GM18861 (cell line): ENCODE results near the gene ZC3H8.
"Not testable (repeated sequence)": the region's sequence is repeated elsewhere in the genome, so short reads cannot be mapped to it uniquely, and the experiment has no call there.

ENCODE experiments used
- ATAC-seq: cut with Tn5 transposase; IDR thresholded peaks from one replicate; pipeline ENCODE4 v1.9.1; 2021; ENCODE audit not compliant: unreplicated experiment

The ZC3H8 gene

DNA sequence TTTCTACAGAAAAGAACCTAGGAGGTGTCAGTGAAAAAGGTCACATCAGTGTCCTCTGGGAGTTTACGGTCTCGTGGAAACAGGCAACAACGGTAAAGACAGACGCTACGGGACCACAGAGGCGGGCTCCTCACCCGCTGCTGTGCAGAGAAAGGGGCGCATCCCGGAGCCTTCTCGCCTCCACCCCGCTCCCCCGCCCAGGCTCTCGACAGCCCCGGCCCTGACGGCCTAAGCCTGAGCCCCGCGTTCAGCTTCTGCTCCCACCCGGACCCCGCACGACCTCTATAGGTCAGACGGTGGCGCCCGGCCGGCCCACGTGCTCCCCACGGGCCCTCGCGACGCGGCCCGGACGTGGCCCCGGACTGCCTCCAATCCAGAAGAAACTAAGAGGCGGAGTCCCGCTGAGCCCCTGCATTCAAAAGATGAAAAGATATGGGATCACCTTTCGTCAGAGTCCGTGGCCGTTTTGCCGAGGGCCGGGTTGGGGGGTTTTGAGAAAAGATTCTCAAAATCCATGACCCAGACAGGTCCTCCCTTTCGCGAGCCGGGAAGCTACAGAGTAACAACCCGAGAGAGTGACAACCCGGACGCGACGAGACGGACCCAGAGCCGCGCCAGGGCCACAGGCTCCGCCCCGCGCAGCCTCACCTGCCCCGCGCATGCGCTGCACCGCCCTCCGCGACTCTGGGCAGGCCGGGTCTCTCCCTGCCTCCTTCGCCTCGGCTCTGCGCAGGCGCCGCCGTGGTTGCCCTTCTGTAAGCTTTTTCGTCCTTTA is at the start of gene ZC3H8:
Gene ZC3H8 (minus strand): TSS at position 577 of the 775 bp plus-strand sequence. CDS start 61 bp downstream, at position 516.
- ATAC-seq = peak; percentile 69

DNA sequence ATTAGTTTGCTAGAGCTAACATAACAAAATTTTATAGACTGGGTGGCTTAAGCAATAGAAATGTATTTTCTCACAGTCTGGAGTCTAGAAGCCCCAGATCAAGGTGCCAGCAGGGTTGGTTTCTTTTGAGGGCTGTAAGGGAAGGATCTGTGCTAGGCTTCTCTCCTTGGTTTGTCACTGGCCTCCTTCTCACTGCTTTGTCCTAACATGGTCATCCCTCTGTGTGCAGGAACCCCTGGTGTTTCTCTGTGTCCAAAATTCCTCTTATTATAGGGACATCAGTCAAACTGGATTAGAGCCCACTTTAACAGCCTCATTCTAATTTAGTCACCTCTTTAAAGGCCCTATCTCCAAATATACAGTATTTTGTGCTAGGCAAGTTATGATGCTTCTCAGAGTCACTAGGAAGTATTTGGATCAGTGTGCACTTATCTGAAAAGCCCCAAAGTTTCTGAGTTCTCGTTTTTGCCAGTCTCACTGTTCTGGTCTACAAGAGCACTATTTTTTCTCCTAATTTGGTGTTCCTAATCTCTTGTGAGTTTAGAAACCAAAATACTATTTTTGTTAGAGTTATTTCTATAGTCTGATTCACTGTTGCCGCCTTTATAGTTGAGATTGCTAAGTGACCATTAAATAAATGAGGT is 49.6 kb upstream of the ZC3H8 start:
- ATAC-seq = no peak

DNA sequence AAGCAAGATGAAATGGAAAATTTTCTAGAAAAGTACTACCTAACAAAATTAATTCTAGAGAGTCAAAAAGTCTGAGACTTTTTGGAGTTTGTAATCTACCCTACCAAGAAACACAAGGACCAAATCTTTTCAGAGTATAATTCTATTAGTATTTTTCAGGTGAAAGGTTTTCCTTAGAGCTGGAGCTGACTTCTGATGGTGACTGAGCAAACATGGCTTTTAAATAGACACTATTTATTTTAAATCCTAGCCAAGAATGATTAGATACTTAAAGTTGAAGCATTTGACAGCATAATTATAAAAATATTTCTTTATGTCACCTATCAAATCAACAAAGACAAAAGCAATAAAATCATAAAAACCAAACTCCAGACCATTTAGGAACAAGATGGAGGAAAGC is 47.1 kb upstream of the ZC3H8 start:
- ATAC-seq = no peak

DNA sequence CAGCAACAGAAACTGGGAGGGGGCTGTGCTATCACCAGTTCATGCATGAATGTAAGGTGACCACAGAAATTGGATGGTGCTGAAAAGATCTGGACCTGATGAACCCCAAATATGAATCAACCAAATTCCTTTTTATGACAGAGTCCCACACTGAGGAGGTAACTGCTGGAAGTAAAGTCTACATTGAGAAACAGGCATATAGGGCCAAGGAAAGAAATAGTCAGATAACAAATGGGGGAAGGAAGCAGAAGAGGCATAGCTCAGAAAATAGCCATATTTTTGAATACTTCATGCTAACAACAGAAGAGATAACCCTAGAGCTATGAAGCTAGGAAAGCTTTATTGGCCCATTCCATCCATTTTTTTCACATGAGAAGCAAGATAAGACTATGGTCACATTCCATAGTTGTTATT is 46.3 kb upstream of the ZC3H8 start:
- ATAC-seq = no peak

DNA sequence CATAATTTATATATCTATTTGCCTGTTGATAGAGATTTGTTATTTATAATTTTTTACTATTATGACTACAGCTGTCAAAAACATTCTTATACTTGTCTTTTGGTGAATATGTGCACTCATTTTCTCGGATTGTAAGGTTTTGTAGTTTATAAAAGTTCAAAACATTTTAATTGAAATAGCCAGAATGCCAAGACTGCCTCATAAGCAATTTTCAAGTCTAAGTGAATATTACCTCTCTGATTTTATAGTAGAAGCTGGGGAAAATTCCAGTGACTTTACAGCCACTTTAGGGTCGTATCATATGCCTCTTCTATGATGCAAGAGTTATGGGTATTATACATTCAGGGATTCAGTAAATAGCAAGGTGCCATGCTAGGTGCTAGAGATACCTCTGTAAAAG is 41.6 kb upstream of the ZC3H8 start:
- no peak for ATAC-seq

DNA sequence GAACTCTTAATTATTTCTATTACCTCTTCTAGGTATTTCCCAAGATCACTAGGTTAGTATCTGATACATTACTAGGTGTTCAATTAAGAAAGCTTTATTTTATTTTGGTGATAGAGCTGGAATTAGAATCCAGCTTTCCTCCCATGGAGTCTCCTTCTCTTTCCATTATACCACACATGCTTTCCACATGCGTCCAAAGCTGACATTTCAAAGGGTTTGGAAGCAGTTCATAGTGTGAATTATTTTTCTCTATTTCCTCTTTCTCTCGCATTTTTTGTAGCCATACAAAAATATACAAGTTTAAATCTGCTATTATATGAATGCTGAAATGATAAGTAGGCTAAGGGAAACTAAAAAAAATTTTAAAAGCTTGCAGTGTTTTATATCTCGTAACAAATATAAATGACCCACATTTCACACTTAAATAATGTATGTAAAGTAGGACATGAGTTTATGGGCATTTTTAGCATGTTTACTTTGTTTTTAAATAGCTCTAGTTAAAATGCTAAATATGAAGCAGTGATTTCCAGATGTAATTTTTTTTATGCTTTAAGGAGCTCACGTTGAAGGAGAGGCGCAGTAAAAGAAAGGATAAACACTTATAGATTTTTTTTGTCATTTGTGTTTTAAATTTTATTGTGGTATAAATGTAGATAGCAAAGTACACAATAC is 40.7 kb upstream of the ZC3H8 start:
- no peak for ATAC-seq

DNA sequence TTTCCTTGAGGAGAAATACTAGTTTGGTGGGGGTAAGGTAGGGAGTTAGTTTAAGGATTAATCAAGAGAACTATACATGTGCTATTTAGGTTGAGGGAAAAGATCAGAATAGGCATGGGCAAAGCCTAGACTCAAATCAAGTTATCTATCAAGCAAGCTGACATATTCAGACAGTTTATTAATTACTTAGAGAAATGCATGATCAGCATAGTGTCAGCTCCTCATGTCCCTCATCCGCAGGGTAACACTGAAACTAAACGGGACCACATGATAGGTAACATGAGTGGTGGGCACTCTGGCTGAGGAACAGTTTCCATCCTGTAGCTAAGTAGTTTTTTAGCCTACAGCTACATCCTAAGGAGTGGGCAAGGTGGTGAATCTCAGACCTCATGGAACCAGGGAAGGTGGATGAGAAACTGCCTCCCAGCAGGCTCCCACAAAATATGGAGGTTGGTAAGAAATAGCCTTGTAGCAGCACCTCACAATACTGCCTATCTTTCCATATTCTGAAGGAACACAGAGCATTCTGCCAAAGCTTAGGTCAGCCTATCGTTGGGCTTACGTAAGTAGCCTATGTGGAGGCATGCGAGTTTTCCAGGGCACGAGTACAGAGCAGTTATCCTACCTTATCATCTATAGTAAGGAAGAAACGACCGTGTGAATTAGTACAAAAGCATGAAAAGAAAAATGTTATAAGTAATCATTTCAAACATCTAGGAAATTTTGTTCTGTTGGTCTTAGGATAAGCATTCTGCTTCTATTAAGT is 39.0 kb upstream of the ZC3H8 start:
- ATAC-seq = no peak

DNA sequence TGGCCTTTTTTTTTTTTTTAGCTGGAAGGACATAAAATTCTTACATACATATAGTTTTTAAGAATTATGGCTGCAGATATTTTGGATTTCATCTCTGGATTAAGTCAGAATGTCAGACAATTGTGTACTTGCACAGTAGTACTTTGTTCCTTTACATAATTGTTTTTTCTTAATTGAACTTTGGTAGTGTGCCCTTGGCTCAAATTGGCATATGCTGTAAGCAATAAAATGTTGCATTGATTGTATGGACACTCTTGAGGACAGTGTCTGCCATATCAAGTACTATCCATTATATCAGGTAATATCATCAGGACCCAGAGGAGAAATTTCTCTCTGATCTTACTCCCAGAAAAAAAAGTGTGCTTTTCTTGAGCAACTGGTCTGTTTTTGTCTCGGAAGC is 35.8 kb upstream of the ZC3H8 start:
- ATAC-seq = no peak

DNA sequence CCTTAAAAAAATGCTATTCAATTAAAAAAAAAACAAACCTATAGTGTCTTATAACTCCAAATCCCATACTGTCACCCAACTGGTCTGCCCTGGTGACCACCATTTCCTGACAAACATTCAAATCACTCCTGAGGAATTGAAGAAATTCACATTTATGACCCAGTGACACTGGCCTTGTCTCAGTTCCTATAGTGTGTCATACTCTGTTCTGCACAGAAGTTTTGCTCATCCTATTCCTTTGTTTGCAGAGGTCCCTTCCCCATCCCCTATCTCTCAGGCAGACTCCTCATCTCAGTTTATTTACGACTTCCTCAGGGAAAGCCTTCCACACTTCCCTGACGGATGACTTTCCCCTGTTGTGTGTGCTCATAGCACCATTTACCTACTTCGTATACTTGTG is 35.2 kb upstream of the ZC3H8 start:
- ATAC-seq = no peak

DNA sequence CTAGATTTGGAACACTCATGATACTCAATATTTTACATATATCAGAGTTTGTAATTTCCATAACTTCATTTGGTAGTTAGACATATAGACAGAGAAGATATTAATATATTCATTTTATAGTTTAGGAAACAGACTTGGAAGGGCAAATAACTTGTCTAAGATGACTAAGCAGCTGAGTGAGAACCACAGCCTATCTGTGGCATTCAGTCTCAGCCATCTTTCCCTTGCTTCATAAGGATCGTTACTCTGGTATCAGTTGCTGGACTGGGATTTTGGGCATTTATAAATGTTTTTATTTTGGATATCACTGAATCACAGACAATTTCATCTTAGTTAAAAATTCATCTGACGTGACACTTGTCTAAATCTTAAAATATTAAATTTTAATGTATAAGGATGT is 28.7 kb upstream of the ZC3H8 start:
- ATAC-seq = not testable (repeated sequence)

DNA sequence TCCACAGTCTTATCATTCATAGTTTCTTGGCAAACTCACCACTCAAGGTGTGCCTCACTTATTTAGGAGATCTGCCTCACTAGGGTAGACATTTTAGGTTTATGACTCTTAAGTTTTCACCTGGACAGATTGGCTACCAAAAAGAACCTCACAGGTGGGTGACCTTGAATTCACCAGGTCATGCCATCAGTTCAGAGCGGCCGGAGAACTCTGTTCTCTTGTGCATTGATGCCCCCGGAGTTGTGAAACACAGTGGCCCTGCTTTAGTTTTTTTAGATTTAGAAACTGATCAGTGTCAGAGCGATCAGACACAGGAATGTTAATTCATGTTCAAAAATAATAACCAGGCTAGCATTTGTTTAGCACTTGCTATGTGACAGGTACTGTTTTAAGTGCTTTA is 27.2 kb upstream of the ZC3H8 start:
- ATAC-seq = not testable (repeated sequence)

DNA sequence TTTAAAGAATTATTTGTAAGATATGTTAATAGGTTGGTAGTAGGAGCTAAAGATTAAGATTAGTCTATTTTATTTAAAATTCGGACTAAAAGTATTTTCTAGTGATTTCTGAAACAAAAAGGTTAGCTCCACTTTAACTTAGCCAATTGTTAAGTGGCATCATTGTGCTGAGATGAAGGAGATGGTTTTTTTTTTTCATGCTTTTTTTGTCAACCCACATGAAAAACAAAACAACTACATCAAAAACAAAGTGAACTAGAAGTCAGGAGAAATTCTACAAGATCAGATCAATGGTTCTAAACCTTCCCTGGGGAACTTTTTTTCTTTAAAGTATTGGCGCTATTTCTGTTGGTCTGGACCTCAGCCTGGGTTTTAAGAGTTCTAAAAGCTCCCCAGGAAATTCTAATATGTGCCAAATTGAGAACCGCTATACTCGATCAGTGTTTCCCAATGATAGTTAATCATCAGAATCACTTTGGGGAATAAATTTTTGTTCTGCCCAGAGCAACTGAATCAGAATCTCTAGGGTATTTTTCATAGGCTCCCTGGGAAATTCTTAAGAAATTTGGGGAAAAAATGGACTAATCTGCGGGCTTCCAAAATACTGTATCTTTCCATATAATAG is 22.9 kb upstream of the ZC3H8 start:
- no peak for ATAC-seq

DNA sequence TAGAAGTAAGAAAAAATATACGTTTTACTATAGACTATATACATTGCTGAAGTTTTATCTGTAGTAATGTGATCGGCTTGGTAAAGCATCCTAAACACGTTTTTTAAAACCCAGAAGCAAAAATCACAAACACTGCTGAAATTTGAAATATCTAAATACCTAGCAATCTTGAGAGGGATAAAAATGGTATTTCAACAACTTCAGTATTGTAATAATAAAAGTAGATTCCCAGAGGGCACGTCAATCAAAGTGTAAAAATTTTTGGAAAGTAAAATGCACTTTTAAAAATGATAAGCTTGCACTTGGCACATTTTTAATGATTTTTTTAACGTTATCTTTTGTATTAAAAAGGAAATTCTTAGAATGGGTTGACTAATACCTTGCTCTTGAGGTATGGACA is 22.1 kb upstream of the ZC3H8 start:
- no peak for ATAC-seq

DNA sequence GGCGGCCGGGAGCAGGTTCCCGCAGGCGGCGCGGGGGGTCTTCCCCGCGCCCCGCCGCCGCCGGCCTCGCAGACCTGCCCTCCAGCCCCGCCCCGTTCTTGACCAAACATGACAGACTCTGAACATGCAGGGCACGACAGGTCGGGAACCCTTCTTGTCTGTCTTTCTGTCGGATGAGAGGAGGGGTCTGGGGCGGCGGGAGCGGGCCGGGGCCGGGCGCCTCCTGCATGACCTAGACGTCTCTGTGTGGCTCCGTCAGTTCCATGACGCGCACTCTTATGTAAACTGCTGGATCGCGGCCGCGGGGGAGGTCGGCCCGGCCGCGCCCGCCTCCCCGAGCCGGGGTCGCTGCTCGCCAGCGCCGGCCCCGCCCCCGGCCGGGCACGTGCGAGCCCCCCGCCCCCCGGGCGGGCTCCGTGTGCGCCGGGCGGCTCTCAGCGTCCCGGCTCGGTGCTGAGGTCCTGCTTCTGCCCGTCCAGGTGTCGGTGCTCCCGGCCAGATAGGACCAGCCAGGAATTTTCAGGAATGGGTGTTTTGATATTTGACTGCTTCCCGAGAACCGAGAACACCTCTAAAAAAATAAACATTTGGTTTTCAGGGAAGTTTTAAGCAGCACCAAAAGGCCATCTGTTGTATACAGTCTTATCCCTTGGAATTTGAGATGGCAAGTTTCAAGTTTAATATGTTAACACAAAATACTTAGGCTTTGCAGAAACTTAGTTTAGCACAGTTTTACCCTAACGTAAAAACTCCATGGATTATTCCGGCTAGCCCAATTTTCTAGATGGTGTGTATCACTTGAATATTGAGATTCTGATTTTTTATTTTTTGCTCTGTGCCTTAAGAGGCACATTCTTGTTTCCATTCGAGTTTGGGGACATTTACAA is 21.3 kb upstream of the ZC3H8 start:
- ATAC-seq = peak; percentile 47

DNA sequence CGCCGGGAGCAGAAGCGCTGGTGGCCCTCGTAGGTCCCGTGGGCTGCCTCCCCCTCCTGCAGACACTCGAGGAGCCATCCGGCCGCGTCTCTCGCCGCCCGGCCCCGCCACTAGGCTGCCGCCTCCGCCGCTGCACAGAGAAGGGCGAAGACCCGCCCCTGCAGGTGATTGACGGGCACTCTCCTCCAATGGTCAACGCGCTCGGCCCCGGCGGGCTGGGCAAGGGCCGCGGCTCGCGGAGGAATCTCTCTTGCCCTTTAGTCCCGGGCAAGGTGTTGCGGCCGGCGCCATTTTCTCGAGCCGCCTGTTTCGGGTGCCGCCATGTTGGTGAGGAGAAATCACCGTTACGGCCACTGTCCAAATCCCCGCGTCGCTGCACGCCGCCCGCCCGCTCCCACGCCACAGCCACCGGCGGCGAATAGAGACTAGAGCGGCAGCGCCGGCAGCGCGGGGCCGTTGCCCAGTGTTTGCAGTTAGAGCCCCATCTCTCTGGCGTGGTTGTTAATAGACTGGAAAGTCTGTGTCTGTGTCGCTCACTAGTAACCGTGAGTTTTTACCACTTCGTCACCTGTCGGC is 20.6 kb upstream of the ZC3H8 start, which contains the start of gene ZC3H6:
Gene ZC3H6 (plus strand): TSS at position 287 of the 576 bp plus-strand sequence. CDS start 398 bp downstream, outside the sequence.
- peak; percentile 89 for ATAC-seq

DNA sequence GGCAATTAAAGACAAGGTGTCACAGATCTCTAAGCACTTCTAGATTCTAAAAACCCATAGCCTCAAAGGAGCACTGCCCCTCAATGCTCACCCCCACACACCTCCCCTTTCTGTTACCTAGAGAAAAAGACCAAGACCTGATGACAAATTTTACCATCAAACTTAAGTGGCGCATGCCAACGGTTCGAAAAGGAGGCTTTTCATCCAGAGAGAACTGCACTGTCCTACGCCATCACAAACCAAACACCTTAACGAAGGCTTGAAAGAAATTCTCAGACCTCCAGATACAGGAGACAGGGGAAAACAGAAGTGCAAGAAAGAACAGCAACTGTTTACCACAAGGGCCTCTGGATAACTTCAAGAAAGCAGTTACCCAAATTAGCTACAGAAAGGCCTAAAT is 18.5 kb upstream of the ZC3H8 start:
- ATAC-seq = no peak

DNA sequence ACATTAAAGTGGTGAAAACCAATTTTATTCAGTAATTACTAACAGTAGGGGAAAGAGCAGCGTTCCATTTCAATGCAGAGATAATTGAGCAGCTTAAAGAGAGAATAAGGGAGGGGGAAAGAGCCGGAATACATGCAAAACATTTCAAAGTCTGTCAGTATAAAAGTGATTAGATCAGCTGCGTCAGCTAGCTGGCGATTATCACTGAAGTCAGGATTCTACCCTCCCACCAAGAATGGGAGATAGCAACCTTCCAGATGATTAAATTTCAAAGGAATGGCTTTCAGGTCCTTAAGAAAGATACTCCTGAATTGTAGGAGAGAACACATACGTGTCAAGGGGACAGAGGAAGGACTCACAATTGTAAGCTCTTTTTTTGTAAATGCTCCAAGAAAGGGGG is 17.8 kb upstream of the ZC3H8 start:
- ATAC-seq = no peak

DNA sequence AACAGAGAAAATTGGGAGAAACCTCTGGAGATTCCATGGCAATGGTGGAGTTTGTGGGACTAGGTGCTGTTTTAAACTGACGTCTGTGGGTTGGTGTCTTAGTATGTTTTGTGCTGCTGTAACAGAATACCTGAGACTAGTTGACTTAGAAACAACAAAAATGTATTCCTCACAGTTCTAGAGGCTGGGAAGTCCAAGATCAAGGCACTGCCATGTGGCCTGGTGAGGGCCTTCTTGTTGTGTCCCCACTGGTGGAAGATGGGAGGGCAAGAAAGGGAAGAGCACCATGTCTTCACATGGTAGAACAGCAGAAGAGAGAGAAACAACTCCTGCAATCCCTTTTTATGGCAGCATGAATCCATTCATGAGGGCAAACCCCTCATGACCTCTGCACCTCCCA is 13.7 kb upstream of the ZC3H8 start:
- no peak for ATAC-seq

DNA sequence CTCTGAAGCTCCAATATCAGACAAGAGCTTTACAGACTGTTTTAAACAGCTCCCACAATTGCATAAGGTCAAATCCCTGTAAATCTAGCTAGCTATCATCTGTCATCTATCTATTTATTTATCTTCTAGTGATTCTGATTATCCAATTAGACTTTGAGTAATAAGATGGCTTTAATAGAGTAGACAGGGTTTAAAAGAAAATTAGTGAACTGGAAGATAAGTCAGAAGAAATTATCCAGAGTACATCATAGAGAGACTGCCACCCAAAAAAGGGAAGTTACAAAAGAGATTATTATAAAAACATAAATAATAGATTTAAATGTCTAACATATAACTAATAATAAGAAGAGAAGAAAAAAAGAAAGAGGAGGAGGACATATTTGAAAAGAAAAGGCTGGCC is 8.0 kb upstream of the ZC3H8 start:
- ATAC-seq = no peak

DNA sequence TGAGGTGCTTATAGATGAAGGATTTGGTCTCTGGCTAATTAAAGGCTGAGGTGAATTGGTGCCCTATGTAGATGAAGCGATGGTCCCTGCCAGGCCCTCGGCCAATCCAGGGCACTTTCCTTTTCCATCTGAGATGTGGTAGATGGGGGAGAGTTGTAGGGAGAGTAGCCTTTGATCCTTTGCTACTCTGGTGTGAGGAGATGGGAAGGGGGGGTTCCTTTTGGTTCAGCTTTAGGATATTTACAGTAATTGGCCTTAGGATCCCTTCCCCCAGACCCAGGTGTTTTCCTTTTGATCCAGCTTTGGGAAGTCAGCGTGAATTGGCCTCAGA is 5.4 kb upstream of the ZC3H8 start:
- ATAC-seq = no peak
